CD14-positive monocyte (primary cell): ENCODE data around the gene MUC12. TPM values are rescaled to one million over a fixed set of nuclear protein-coding genes. Genes with fewer than 3 reads are reported as not detected.

Source experiments
- DNase-seq, 3 donors: peaks; one replicate each; pipeline ENCODE4 v3.0.0-alpha.2; 2011 to 2022
- H2AFZ ChIP-seq: 2 replicates; pipeline ENCODE4 v1.6.0; 2012; ENCODE audit warnings: mild to moderate bottlenecking, low read depth, low read length, inconsistent platforms; ENCODE audit not compliant: insufficient read depth, poor library complexity, severe bottlenecking
- H3K27ac ChIP-seq, 2 donors: 1 replicate in 1 of 2; 2 replicates in 1 of 2; pipeline ENCODE4 v1.5.1; 2012 to 2013; ENCODE audit warnings: low read length in 2 of 2, control low read depth in 1 of 2, inconsistent platforms in 1 of 2, low read depth in 1 of 2, mild to moderate bottlenecking in 1 of 2
- H3K27me3 ChIP-seq, 2 donors: one replicate each; pipeline versions ENCODE4 v1.6.0 to v1.6.1; 2011 to 2013; ENCODE audit warnings: low read length in 2 of 2; ENCODE audit not compliant: control insufficient read depth in 2 of 2, insufficient read depth in 2 of 2
- H3K36me3 ChIP-seq, 2 donors: replicated peaks in 1 of 2; 1 replicate in 1 of 2; 2 replicates in 1 of 2; pipeline versions ENCODE4 v1.5.1 to v1.6.1; 2012 to 2013; ENCODE audit warnings: low read length in 2 of 2, control low read depth in 1 of 2, inconsistent platforms in 1 of 2, mild to moderate bottlenecking in 1 of 2; ENCODE audit not compliant: insufficient read depth in 2 of 2, control insufficient read depth in 1 of 2
- H3K4me1 ChIP-seq, 2 donors: 1 replicate in 1 of 2; 2 replicates in 1 of 2; pipeline versions ENCODE4 v1.5.1 to v1.6.1; 2012 to 2013; ENCODE audit warnings: low read length in 2 of 2, control low read depth in 1 of 2, inconsistent platforms in 1 of 2, mild to moderate bottlenecking in 1 of 2, moderate library complexity in 1 of 2; ENCODE audit not compliant: insufficient read depth in 2 of 2, control insufficient read depth in 1 of 2
- H3K4me2 ChIP-seq: replicated peaks from 2 replicates; pipeline ENCODE3; 2012; ENCODE audit warnings: low read length, moderate library complexity, mild to moderate bottlenecking; ENCODE audit not compliant: poor library complexity, severe bottlenecking; ENCODE audit errors: extremely low read depth
- H3K4me3 ChIP-seq, 3 experiments: fragments of 200-600 bp in 1 of 3; sonication (generic) in 1 of 3; replicated peaks in 1 of 3; 1 replicate in 2 of 3; 2 replicates in 1 of 3; pipeline ENCODE4 v1.5.1; 2011 to 2013; ENCODE audit warnings: low read length in 3 of 3, mild to moderate bottlenecking in 3 of 3, control low read depth in 2 of 3, low read depth in 2 of 3, inconsistent platforms in 1 of 3, moderate library complexity in 1 of 3
- H3K79me2 ChIP-seq: 2 replicates; pipeline ENCODE4 v1.6.0; 2012; ENCODE audit warnings: mild to moderate bottlenecking, control low read depth, inconsistent platforms, low read length, moderate library complexity; ENCODE audit not compliant: insufficient read depth
- H3K9ac ChIP-seq: 2 replicates; pipeline ENCODE4 v1.6.0; 2017; ENCODE audit warnings: low read length, mild to moderate bottlenecking; ENCODE audit not compliant: insufficient read depth, poor library complexity, severe bottlenecking
- H3K9me3 ChIP-seq, 2 donors: replicated peaks in 1 of 2; 1 replicate in 1 of 2; 2 replicates in 1 of 2; pipeline versions ENCODE4 v1.5.1 to v1.6.1; 2012 to 2013; ENCODE audit warnings: low read length in 2 of 2, control low read depth in 1 of 2; ENCODE audit not compliant: control insufficient read depth in 1 of 2, insufficient read depth in 1 of 2
- H4K20me1 ChIP-seq: 2 replicates; pipeline ENCODE4 v1.6.0; 2012; ENCODE audit warnings: mild to moderate bottlenecking, low read length, control low read depth, moderate library complexity; ENCODE audit not compliant: insufficient read depth
- H3K27ac Mint-ChIP-seq, 7 donors: one replicate each; pipeline ENCODE4 v1.8.0; 2020; ENCODE audit warnings: mild to moderate bottlenecking in 7 of 7, mixed read lengths in 7 of 7, moderate library complexity in 6 of 7, inconsistent platforms in 2 of 7
- H3K27me3 Mint-ChIP-seq, 3 donors: one replicate each; pipeline ENCODE4 v1.8.0; 2021 to 2022; ENCODE audit warnings: low read depth in 3 of 3, mild to moderate bottlenecking in 3 of 3, mixed read lengths in 3 of 3, moderate library complexity in 3 of 3, inconsistent platforms in 1 of 3
- H3K36me3 Mint-ChIP-seq, 2 donors: one replicate each; pipeline ENCODE4 v1.8.0; 2020; ENCODE audit warnings: mixed read lengths in 2 of 2, inconsistent platforms in 1 of 2, mild to moderate bottlenecking in 1 of 2
- H3K4me1 Mint-ChIP-seq: one replicate; pipeline ENCODE4 v1.8.0; 2020; ENCODE audit warnings: mild to moderate bottlenecking, mixed read lengths
- H3K4me3 Mint-ChIP-seq, 2 donors: one replicate each; pipeline ENCODE4 v1.8.0; 2020; ENCODE audit warnings: mild to moderate bottlenecking in 2 of 2, mixed read lengths in 2 of 2, moderate library complexity in 1 of 2
- H3K9me3 Mint-ChIP-seq, 7 donors: one replicate each; pipeline ENCODE4 v1.8.0; 2020 to 2022; ENCODE audit warnings: mixed read lengths in 7 of 7, mild to moderate bottlenecking in 6 of 7, moderate library complexity in 6 of 7, inconsistent platforms in 2 of 7
- WGBS: methylation state at CpG from one replicate; pipeline ENCODE4 v1.1.5; 2013; ENCODE audit warnings: missing lambda C conversion rate; ENCODE audit not compliant: insufficient coverage; 5-methylcytosine and 5-hydroxymethylcytosine counted together
- intact Hi-C, 2 donors: fragments of 100-400 bp; cut with micrococcal nuclease; formaldehyde crosslinking; loops; one replicate each; pipeline versions ENCODE4 v1.15.0 to v1.15.1; 2023
- polyA plus RNA-seq, 3 donors: library from polyadenylated mRNA; depleted of rRNA in 1 of 3; unstranded in 2 of 3; stranded (reverse) in 1 of 3; fragments of 300-500 nt in 2 of 3; fragments of >200 nt in 1 of 3; fragmentation: Illumina TruSeq in 2 of 3; gene quantifications; 1 replicate in 2 of 3; 2 replicates in 1 of 3; pipeline ENCODE4 v1.2.3, GENCODE V29; 2012 to 2021
- TF ChIP-seq, protein P1 (sequence below): fragments of 200-600 bp; IDR thresholded peaks from one replicate; pipeline ENCODE4 v1.8.0; 2022; ENCODE audit warnings: antibody characterized with exemption, mild to moderate bottlenecking

Gene MUC12
- polyA plus RNA-seq, 3 donors, result 0.44 TPM; not detected in 2

DNA sequence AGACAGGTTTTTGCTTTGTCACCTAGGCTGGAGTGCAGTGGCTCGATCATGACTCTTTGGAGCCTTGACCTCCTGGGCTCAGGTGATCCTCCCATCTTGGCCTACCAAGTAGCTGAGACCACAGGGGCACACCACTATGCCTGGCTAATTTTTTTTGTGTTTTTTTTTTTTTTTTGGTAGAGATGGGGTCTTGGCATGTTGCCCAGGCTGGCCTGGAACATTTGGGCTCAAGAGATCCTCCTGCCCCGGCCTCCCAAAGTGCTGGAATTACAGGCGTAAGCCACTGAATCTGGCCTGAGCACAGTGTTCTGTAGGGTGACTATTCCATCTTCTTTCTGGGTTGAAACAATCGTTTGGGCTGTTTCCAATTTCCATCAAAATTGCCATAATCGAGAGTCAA, 21.6 kb upstream of the MUC12 start:
- Histone ChIP-seq H3K27ac (no peak overlapping the region), H3K36me3 (no peaks in the 10 kb centered on the region), H2AFZ (no peak overlapping the region), H3K9me3 (no peaks in the 10 kb centered on the region), H3K9ac (no peak overlapping the region), H4K20me1 (no peaks in the 10 kb centered on the region), H3K4me3 (no peak overlapping the region), H3K79me2 (no peaks in the 10 kb centered on the region), H3K4me2 (no peak overlapping the region), H3K4me1 (no peaks in the 10 kb centered on the region), H3K27me3 (peaks cover 0 to 26% of the 10 kb centered on the region in 2 donors)
- H3K4me3 Mint-ChIP-seq, result no peak overlapping the region
- 92% methylated on average over 3 of the region's 5 CpGs for WGBS
- H3K4me1 Mint-ChIP-seq, result no peaks in the 10 kb centered on the region
- no peak for DNase-seq
- H3K27me3 Mint-ChIP-seq, result peaks cover 23 to 39% (median 27%) of the 10 kb centered on the region in 3 donors
- no peaks in the 10 kb centered on the region for H3K36me3 Mint-ChIP-seq
- TF ChIP-seq, protein P1, sequence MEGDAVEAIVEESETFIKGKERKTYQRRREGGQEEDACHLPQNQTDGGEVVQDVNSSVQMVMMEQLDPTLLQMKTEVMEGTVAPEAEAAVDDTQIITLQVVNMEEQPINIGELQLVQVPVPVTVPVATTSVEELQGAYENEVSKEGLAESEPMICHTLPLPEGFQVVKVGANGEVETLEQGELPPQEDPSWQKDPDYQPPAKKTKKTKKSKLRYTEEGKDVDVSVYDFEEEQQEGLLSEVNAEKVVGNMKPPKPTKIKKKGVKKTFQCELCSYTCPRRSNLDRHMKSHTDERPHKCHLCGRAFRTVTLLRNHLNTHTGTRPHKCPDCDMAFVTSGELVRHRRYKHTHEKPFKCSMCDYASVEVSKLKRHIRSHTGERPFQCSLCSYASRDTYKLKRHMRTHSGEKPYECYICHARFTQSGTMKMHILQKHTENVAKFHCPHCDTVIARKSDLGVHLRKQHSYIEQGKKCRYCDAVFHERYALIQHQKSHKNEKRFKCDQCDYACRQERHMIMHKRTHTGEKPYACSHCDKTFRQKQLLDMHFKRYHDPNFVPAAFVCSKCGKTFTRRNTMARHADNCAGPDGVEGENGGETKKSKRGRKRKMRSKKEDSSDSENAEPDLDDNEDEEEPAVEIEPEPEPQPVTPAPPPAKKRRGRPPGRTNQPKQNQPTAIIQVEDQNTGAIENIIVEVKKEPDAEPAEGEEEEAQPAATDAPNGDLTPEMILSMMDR, result no peak
- H3K9me3 Mint-ChIP-seq, result peaks cover 0 to 12% (median 6%) of the 10 kb centered on the region in 7 donors
- intact Hi-C loops, result no loop called here
- H3K27ac Mint-ChIP-seq, result no peak overlapping the region

- no peak within 1 kb of the TSS for H2AFZ ChIP-seq
- no peaks in the 10 kb centered on the region for H3K9me3 ChIP-seq
- Mint-ChIP-seq H3K4me1 (no peaks in the 10 kb centered on the region), H3K9me3 (peaks cover 0 to 4% (median under 1%) of the 10 kb centered on the region in 7 donors), H3K4me3 (peak within 1 kb of the TSS in 1 of 2 donors; percentile 12), H3K27me3 (peaks cover 19 to 31% (median 21%) of the 10 kb centered on the region in 3 donors), H3K27ac (no peak within 1 kb of the TSS), H3K36me3 (no peaks in the 10 kb centered on the region)
- H3K36me3 ChIP-seq, result no peaks in the 10 kb centered on the region
- H3K79me2 ChIP-seq, result no peaks in the 10 kb centered on the region
- TF ChIP-seq, protein P1, result no peak
- H3K27me3 ChIP-seq, result peaks cover 0 to 26% of the 10 kb centered on the region in 2 donors
- H3K4me2 ChIP-seq, result no peak within 1 kb of the TSS
- H4K20me1 ChIP-seq, result no peaks in the 10 kb centered on the region
- no peak for DNase-seq
- no peak within 1 kb of the TSS for H3K4me3 ChIP-seq
- no peaks in the 10 kb centered on the region for H3K4me1 ChIP-seq
- intact Hi-C loops, result no loop called here
- H3K27ac ChIP-seq, result no peak within 1 kb of the TSS
- WGBS, result 22% methylated on average over 19 of the region's 24 CpGs
- no peak within 1 kb of the TSS for H3K9ac ChIP-seq
Observed at GRCh38 chr7:100949227-100949932, 20.0 kb upstream of the MUC12 start, which contains the start of gene MUC3A. MUC3A (plus strand) TSS chr7:100949534; CDS start chr7:100949625, 91 bp downstream.
